ENCODE data around the gene USF2.

USF2 gene

DNA sequence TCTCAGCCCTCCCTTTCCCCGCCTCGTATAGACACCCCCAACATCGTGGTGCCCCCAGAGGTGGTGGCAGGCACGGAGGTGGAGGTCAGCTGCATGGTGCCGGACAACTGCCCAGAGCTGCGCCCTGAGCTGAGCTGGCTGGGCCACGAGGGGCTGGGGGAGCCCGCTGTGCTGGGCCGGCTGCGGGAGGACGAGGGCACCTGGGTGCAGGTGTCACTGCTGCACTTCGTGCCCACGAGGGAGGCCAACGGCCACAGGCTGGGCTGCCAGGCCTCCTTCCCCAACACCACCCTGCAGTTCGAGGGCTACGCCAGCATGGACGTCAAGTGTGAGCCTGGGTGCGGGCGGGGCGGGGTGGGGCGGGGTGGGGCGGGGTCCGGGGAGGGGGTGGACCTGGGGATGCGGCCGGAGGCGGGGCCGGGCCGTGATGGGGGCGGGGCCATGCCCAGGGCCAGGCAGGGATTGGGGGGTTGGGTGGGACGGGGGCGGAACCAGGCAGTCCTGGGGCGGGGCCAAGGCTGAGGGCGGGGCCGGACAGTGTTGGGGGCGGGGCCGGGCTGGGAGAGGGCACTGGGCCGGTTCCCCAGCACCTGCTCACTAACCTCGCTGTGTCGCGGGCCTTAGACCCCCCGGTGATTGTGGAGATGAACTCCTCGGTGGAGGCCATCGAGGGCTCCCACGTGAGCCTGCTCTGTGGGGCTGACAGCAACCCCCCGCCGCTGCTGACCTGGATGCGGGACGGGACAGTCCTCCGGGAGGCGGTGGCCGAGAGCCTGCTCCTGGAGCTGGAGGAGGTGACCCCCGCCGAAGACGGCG, 31.0 kb downstream of the USF2 start:
- TF ChIP-seq EGR1 (IDR thresholded peaks at IDR 0.05) (no peak), NFIC (IDR thresholded peaks at IDR 0.05) (no peak)
- TF ChIP-seq, protein P1, sequence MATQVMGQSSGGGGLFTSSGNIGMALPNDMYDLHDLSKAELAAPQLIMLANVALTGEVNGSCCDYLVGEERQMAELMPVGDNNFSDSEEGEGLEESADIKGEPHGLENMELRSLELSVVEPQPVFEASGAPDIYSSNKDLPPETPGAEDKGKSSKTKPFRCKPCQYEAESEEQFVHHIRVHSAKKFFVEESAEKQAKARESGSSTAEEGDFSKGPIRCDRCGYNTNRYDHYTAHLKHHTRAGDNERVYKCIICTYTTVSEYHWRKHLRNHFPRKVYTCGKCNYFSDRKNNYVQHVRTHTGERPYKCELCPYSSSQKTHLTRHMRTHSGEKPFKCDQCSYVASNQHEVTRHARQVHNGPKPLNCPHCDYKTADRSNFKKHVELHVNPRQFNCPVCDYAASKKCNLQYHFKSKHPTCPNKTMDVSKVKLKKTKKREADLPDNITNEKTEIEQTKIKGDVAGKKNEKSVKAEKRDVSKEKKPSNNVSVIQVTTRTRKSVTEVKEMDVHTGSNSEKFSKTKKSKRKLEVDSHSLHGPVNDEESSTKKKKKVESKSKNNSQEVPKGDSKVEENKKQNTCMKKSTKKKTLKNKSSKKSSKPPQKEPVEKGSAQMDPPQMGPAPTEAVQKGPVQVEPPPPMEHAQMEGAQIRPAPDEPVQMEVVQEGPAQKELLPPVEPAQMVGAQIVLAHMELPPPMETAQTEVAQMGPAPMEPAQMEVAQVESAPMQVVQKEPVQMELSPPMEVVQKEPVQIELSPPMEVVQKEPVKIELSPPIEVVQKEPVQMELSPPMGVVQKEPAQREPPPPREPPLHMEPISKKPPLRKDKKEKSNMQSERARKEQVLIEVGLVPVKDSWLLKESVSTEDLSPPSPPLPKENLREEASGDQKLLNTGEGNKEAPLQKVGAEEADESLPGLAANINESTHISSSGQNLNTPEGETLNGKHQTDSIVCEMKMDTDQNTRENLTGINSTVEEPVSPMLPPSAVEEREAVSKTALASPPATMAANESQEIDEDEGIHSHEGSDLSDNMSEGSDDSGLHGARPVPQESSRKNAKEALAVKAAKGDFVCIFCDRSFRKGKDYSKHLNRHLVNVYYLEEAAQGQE (IDR thresholded peaks at IDR 0.05; ENCODE audit: low read depth), result no peak
- TF ChIP-seq, protein P2, sequence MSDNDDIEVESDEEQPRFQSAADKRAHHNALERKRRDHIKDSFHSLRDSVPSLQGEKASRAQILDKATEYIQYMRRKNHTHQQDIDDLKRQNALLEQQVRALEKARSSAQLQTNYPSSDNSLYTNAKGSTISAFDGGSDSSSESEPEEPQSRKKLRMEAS (IDR thresholded peaks at IDR 0.05), result peak; percentile 72

DNA sequence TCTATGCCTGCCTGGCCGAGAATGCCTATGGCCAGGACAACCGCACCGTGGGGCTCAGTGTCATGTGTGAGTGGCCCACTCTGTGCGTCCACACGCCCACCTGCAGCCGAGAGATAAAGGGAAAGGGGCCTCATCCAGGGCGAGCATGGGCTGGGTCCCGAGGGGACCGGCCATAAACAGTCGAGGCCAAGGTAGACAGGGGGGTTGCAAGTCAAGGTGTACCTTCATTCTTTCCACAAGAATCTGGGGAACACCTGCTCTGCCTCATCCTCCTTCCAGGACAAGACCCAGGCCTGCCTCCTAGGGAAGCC, 31.5 kb downstream of the USF2 start:
- TF ChIP-seq, protein P1 (IDR thresholded peaks at IDR 0.05; ENCODE audit: low read depth), result no peak
- TF ChIP-seq NFIC (IDR thresholded peaks at IDR 0.05), result no peak
- no peak for TF ChIP-seq FOXM1 (IDR thresholded peaks at IDR 0.05; ENCODE audit: borderline replicate concordance, low read depth)
- no peak for TF ChIP-seq TAF1 (IDR thresholded peaks at IDR 0.05; ENCODE audit: low read depth)
- no peak for TF ChIP-seq RAD21 (IDR thresholded peaks at IDR 0.05; ENCODE audit: low read depth)
- no peak for TF ChIP-seq EP300 (IDR thresholded peaks at IDR 0.05; ENCODE audit: borderline replicate concordance)
- TF ChIP-seq CEBPB (IDR thresholded peaks at IDR 0.05), result no peak
- no peak for TF ChIP-seq CREB1 (IDR thresholded peaks at IDR 0.05; ENCODE audit: low read depth)
- TF ChIP-seq USF1 (IDR thresholded peaks at IDR 0.05), result no peak
- TF ChIP-seq EGR1 (IDR thresholded peaks at IDR 0.05), result no peak
- TF ChIP-seq YY1 (IDR thresholded peaks at IDR 0.05; ENCODE audit: low read depth), result no peak
- no peak for TF ChIP-seq TEAD4 (IDR thresholded peaks at IDR 0.05)
- no peak for TF ChIP-seq TCF12 (IDR thresholded peaks at IDR 0.05; ENCODE audit: low read depth)
- TF ChIP-seq, protein P2 (IDR thresholded peaks at IDR 0.05), result no peak
- no peak for TF ChIP-seq ZBTB7A (IDR thresholded peaks at IDR 0.05; ENCODE audit: low read depth)

DNA sequence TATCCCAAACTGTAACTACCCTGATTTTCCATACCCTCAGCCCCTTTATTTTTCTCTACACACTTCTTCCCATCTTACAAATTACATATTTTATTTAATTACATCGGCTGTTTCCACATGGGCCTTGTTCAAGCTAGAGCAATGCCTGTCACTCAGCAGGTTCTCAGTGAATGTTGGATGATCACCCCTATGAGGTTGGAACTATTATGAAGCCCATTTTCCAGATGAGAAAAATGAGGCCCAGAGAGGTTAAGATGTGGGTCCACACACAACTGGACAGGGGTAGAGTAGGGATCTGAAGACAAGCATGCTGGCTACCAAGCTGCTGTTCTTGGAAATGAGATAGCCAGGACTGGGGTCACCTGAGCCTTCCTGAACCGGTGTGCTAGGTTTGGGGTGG, 33.2 kb downstream of the USF2 start:
- TF ChIP-seq TEAD4 (IDR thresholded peaks at IDR 0.05) (no peak), ZBTB7A (IDR thresholded peaks at IDR 0.05; ENCODE audit: low read depth) (no peak), EGR1 (IDR thresholded peaks at IDR 0.05) (no peak), CREB1 (IDR thresholded peaks at IDR 0.05; ENCODE audit: low read depth) (no peak), EP300 (IDR thresholded peaks at IDR 0.05; ENCODE audit: borderline replicate concordance) (no peak), USF1 (IDR thresholded peaks at IDR 0.05) (no peak), TAF1 (IDR thresholded peaks at IDR 0.05; ENCODE audit: low read depth) (no peak), RAD21 (IDR thresholded peaks at IDR 0.05; ENCODE audit: low read depth) (no peak), CEBPB (IDR thresholded peaks at IDR 0.05) (no peak), NFIC (IDR thresholded peaks at IDR 0.05) (no peak), FOXM1 (IDR thresholded peaks at IDR 0.05; ENCODE audit: borderline replicate concordance, low read depth) (no peak), TCF12 (IDR thresholded peaks at IDR 0.05; ENCODE audit: low read depth) (no peak), YY1 (IDR thresholded peaks at IDR 0.05; ENCODE audit: low read depth) (no peak)
- TF ChIP-seq, protein P1 (IDR thresholded peaks at IDR 0.05; ENCODE audit: low read depth), result no peak
- TF ChIP-seq, protein P2 (IDR thresholded peaks at IDR 0.05), result no peak

GRCh38 chr19:35302446-35302845, 33.7 kb downstream of the USF2 start:
- TF ChIP-seq EGR1 (IDR thresholded peaks at IDR 0.05) (no peak), FOXM1 (IDR thresholded peaks at IDR 0.05; ENCODE audit: borderline replicate concordance, low read depth) (no peak), TCF12 (IDR thresholded peaks at IDR 0.05; ENCODE audit: low read depth) (no peak)

All from Ishikawa (cell line).